ENCODE measurements around the gene LRTM1.

GRCh38 chr3:54960701-54961100 lies 32.8 kb upstream of the LRTM1 start:
- no peak for TF ChIP-seq CTCF (IDR thresholded peaks at IDR 0.05)
- TF ChIP-seq POLR2A (IDR thresholded peaks at IDR 0.05), result no peak
